Type B pancreatic cell (in vitro differentiated cells): ENCODE measurements around the gene ZNF236. TPM values are rescaled to one million over a fixed set of nuclear protein-coding genes. Genes with fewer than 3 reads are reported as not detected.

ENCODE experiments used
- DNase-seq: peaks from one replicate; pipeline ENCODE4 v3.0.0; 2021; ENCODE audit warnings: mixed read lengths; ENCODE audit not compliant: unreplicated experiment; ENCODE audit errors: extremely low spot score
- H3K27ac Mint-ChIP-seq: 2 replicates; pipeline ENCODE4 v1.8.0; 2021; ENCODE audit warnings: mild to moderate bottlenecking, mixed read lengths
- H3K27me3 Mint-ChIP-seq: 2 replicates; pipeline ENCODE4 v1.8.0; 2021; ENCODE audit warnings: mixed read lengths
- H3K36me3 Mint-ChIP-seq: 2 replicates; pipeline ENCODE4 v1.8.0; 2021; ENCODE audit warnings: mixed read lengths
- H3K4me1 Mint-ChIP-seq: one replicate; pipeline ENCODE4 v1.8.0; 2021; ENCODE audit warnings: mixed read lengths; ENCODE audit not compliant: unreplicated experiment
- H3K4me3 Mint-ChIP-seq: 2 replicates; pipeline ENCODE4 v1.8.0; 2021; ENCODE audit warnings: mild to moderate bottlenecking, mixed read lengths
- H3K9me3 Mint-ChIP-seq: 2 replicates; pipeline ENCODE4 v1.8.0; 2021; ENCODE audit warnings: mixed read lengths
- CTCF ChIP-seq: fragments of 200-600 bp; sonication (generic); conservative IDR thresholded peaks from 2 replicates; pipeline ENCODE4 v1.5.0; 2021; ENCODE audit warnings: antibody characterized with exemption, mild to moderate bottlenecking
- total RNA-seq: library from RNA; stranded (reverse); gene quantifications from 2 replicates; pipeline ENCODE4 v1.2.1, GENCODE V29; 2021; ENCODE audit warnings: low replicate concordance

Gene ZNF236
- total RNA-seq, 1 donor from 2014 or later: 20.2 TPM

GRCh38 chr18:76932026-76932819 is 109.9 kb downstream of the ZNF236 start:
- Mint-ChIP-seq H3K36me3 (peaks cover 23% of the 10 kb centered on the region), H3K27me3 (no peaks in the 10 kb centered on the region), H3K4me3 (no peak overlapping the region), H3K27ac (no peak overlapping the region), H3K4me1 (no peaks in the 10 kb centered on the region), H3K9me3 (no peaks in the 10 kb centered on the region)
- TF ChIP-seq CTCF: no peak
- no peak for DNase-seq

GRCh38 chr18:76935722-76936337 is 113.5 kb downstream of the ZNF236 start:
- no peak for TF ChIP-seq CTCF
- Mint-ChIP-seq H3K36me3 (peaks cover 23% of the 10 kb centered on the region), H3K4me3 (no peak overlapping the region), H3K9me3 (no peaks in the 10 kb centered on the region), H3K27ac (no peak overlapping the region), H3K27me3 (no peaks in the 10 kb centered on the region), H3K4me1 (no peaks in the 10 kb centered on the region)
- DNase-seq: no peak

- H3K36me3 Mint-ChIP-seq: peaks cover 22% of the 10 kb centered on the region
- H3K27me3 Mint-ChIP-seq: no peaks in the 10 kb centered on the region
- TF ChIP-seq CTCF: no peak
- H3K9me3 Mint-ChIP-seq: no peaks in the 10 kb centered on the region
- H3K4me1 Mint-ChIP-seq: no peaks in the 10 kb centered on the region
- DNase-seq: no peak
- no peak overlapping the region for H3K4me3 Mint-ChIP-seq
- H3K27ac Mint-ChIP-seq: no peak overlapping the region
Measured at GRCh38 chr18:76936877-76937276, 114.5 kb downstream of the ZNF236 start.

- Mint-ChIP-seq H3K4me3 (no peak overlapping the region), H3K27ac (no peak overlapping the region), H3K4me1 (no peaks in the 10 kb centered on the region), H3K9me3 (no peaks in the 10 kb centered on the region), H3K27me3 (no peaks in the 10 kb centered on the region), H3K36me3 (peaks cover 17% of the 10 kb centered on the region)
- TF ChIP-seq CTCF: no peak
- DNase-seq: no peak
Measured at GRCh38 chr18:76937597-76937996, 115.2 kb downstream of the ZNF236 start.

GRCh38 chr18:76938619-76939018 is 116.3 kb downstream of the ZNF236 start:
- TF ChIP-seq CTCF: no peak
- peaks cover 14% of the 10 kb centered on the region for H3K36me3 Mint-ChIP-seq
- DNase-seq: no peak
- no peak overlapping the region for H3K27ac Mint-ChIP-seq
- no peaks in the 10 kb centered on the region for H3K27me3 Mint-ChIP-seq
- no peak overlapping the region for H3K4me3 Mint-ChIP-seq
- no peaks in the 10 kb centered on the region for H3K4me1 Mint-ChIP-seq
- H3K9me3 Mint-ChIP-seq: no peaks in the 10 kb centered on the region
